ENCODE results near the gene TMEM266.

The TMEM266 gene

GRCh38 chr15:76065793-76066192 lies 6.0 kb downstream of the TMEM266 start:
- in situ Hi-C loops (cut with HindIII; ENCODE audit: low sequenced_read_pairs): no loop called here
- no peak for TF ChIP-seq CTCF (IDR thresholded peaks at IDR 0.05; ENCODE audit: low read depth, low read length)
- no peak overlapping the region for H3K4me3 ChIP-seq (ENCODE audit: low read depth, low read length)
- DNase-seq (ENCODE audit: low read depth, low spot score): no peak

- no peak for TF ChIP-seq CTCF (IDR thresholded peaks at IDR 0.05; ENCODE audit: low read depth, low read length)
- DNase-seq (ENCODE audit: low read depth, low spot score): no peak
- in situ Hi-C loops (cut with HindIII; ENCODE audit: low sequenced_read_pairs): no loop called here
- no peak overlapping the region for H3K4me3 ChIP-seq (ENCODE audit: low read depth, low read length)
Measured at GRCh38 chr15:76070192-76070591, 10.4 kb downstream of the TMEM266 start.

- DNase-seq (ENCODE audit: low read depth, low spot score): no peak
- no peak for TF ChIP-seq CTCF (IDR thresholded peaks at IDR 0.05; ENCODE audit: low read depth, low read length)
- no peak overlapping the region for H3K4me3 ChIP-seq (ENCODE audit: low read depth, low read length)
- in situ Hi-C loops (cut with HindIII; ENCODE audit: low sequenced_read_pairs): no loop called here
Measured at GRCh38 chr15:76070921-76071635, 11.3 kb downstream of the TMEM266 start.

GRCh38 chr15:76071806-76072205 lies 12.0 kb downstream of the TMEM266 start:
- no peak overlapping the region for H3K4me3 ChIP-seq (ENCODE audit: low read depth, low read length)
- in situ Hi-C loops (cut with HindIII; ENCODE audit: low sequenced_read_pairs): no loop called here
- no peak for TF ChIP-seq CTCF (IDR thresholded peaks at IDR 0.05; ENCODE audit: low read depth, low read length)
- DNase-seq (ENCODE audit: low read depth, low spot score): no peak

GRCh38 chr15:76073554-76073953 lies 13.8 kb downstream of the TMEM266 start:
- DNase-seq (ENCODE audit: low read depth, low spot score): no peak
- H3K4me3 ChIP-seq (ENCODE audit: low read depth, low read length): no peak overlapping the region
- TF ChIP-seq CTCF (IDR thresholded peaks at IDR 0.05; ENCODE audit: low read depth, low read length): no peak
- in situ Hi-C loops (cut with HindIII; ENCODE audit: low sequenced_read_pairs): no loop called here

GRCh38 chr15:76075046-76075445 lies 15.3 kb downstream of the TMEM266 start:
- no peak overlapping the region for H3K4me3 ChIP-seq (ENCODE audit: low read depth, low read length)
- TF ChIP-seq CTCF (IDR thresholded peaks at IDR 0.05; ENCODE audit: low read depth, low read length): no peak
- in situ Hi-C loops (cut with HindIII; ENCODE audit: low sequenced_read_pairs): no loop called here
- DNase-seq (ENCODE audit: low read depth, low spot score): no peak
